ENCODE results near the gene JAGN1.
"Not testable (repeated sequence)": the region's sequence is repeated elsewhere in the genome, so short reads cannot be mapped to it uniquely, and the experiment has no call there.

The JAGN1 gene

GRCh38 chr3:9855594-9855993, 34.8 kb upstream of the JAGN1 start:
- Histone ChIP-seq H3K9ac (ENCODE audit: low read depth, low read length) (no peak overlapping the region), H3K36me3 (ENCODE audit: insufficient read depth, low read depth, low read length) (no peaks in the 10 kb centered on the region), H3K27ac (ENCODE audit: low read length) (no peak overlapping the region), H3K4me1 (ENCODE audit: insufficient read depth, low read length) (no peaks in the 10 kb centered on the region), H3K9me3 (ENCODE audit: insufficient read depth, low read depth, low read length) (no peaks in the 10 kb centered on the region), H3K27me3 (ENCODE audit: insufficient read depth, low read length) (no peaks in the 10 kb centered on the region), H3K4me3 (ENCODE audit: low read length) (no peak overlapping the region)

GRCh38 chr3:9859530-9860025, 30.8 kb upstream of the JAGN1 start:
- H3K9me3 ChIP-seq (ENCODE audit: insufficient read depth, low read depth, low read length): no peaks in the 10 kb centered on the region
- peaks cover 4% of the 10 kb centered on the region; the same call in 1 of the 2 replicates for H3K4me1 ChIP-seq (ENCODE audit: insufficient read depth, low read length)
- peaks cover 19% of the 10 kb centered on the region for H3K27me3 ChIP-seq (ENCODE audit: insufficient read depth, low read length)
- no peak overlapping the region for H3K4me3 ChIP-seq (ENCODE audit: low read length)
- H3K27ac ChIP-seq (ENCODE audit: low read length): no peak overlapping the region
- H3K9ac ChIP-seq (ENCODE audit: low read depth, low read length): no peak overlapping the region
- H3K36me3 ChIP-seq (ENCODE audit: insufficient read depth, low read depth, low read length): no peaks in the 10 kb centered on the region

GRCh38 chr3:9861201-9861600, 29.2 kb upstream of the JAGN1 start:
- Histone ChIP-seq H3K9me3 (ENCODE audit: insufficient read depth, low read depth, low read length) (no peaks in the 10 kb centered on the region), H3K9ac (ENCODE audit: low read depth, low read length) (no peak overlapping the region)

DNA sequence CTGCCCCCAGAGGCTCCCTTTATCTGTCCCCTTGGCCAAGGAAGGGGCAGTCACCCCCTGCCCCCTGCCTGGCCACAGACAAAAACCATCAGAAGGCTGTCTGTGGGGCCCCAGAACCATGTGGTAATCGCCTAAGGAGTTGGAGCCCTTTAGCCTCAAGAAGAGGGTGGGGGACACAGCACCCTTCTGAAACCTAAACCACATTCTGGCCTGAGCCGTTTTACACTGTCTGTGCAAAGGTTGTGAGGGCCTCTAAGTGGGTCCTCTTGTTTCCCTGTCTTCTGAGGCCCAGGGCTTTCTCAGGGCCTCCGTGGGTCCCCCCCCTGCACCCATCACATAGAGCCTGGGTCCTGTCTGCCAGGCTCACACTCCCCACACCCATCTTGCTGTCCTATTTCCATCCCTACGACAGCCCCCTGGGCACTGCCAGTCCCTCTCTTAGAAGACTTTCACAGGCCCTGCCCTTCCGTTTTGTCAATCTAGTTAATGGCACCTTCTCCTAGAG, 28.7 kb upstream of the JAGN1 start:
- Histone ChIP-seq H3K27ac (ENCODE audit: low read length) (no peak overlapping the region), H3K4me1 (ENCODE audit: insufficient read depth, low read length) (peaks cover 4% of the 10 kb centered on the region; the same call in 1 of the 2 replicates), H3K9me3 (ENCODE audit: insufficient read depth, low read depth, low read length) (no peaks in the 10 kb centered on the region), H3K4me3 (ENCODE audit: low read length) (no peak overlapping the region; the same call in 1 of the 2 replicates), H3K36me3 (ENCODE audit: insufficient read depth, low read depth, low read length) (no peaks in the 10 kb centered on the region), H3K9ac (ENCODE audit: low read depth, low read length) (no peak overlapping the region), H3K27me3 (ENCODE audit: insufficient read depth, low read length) (peaks cover 19% of the 10 kb centered on the region)

More at GRCh38 chr3:9861201-9861600, 29.2 kb upstream of the JAGN1 start:
- Histone ChIP-seq H3K4me3 (ENCODE audit: low read length) (no peak overlapping the region; the same call in 1 of the 2 replicates), H3K36me3 (ENCODE audit: insufficient read depth, low read depth, low read length) (no peaks in the 10 kb centered on the region), H3K4me1 (ENCODE audit: insufficient read depth, low read length) (peaks cover 4% of the 10 kb centered on the region; the same call in 1 of the 2 replicates), H3K27ac (ENCODE audit: low read length) (no peak overlapping the region), H3K27me3 (ENCODE audit: insufficient read depth, low read length) (peaks cover 19% of the 10 kb centered on the region)

GRCh38 chr3:9862391-9863057, 27.9 kb upstream of the JAGN1 start:
- Histone ChIP-seq H3K27ac (ENCODE audit: low read length) (no peak overlapping the region), H3K27me3 (ENCODE audit: insufficient read depth, low read length) (peaks cover 19% of the 10 kb centered on the region), H3K36me3 (ENCODE audit: insufficient read depth, low read depth, low read length) (no peaks in the 10 kb centered on the region), H3K4me1 (ENCODE audit: insufficient read depth, low read length) (peaks cover 4% of the 10 kb centered on the region; the same call in 1 of the 2 replicates), H3K9me3 (ENCODE audit: insufficient read depth, low read depth, low read length) (no peaks in the 10 kb centered on the region), H3K4me3 (ENCODE audit: low read length) (peak overlapping the region; percentile 61; the same call in 1 of the 2 replicates), H3K9ac (ENCODE audit: low read depth, low read length) (no peak overlapping the region; the same call in 1 of the 2 replicates)

DNA sequence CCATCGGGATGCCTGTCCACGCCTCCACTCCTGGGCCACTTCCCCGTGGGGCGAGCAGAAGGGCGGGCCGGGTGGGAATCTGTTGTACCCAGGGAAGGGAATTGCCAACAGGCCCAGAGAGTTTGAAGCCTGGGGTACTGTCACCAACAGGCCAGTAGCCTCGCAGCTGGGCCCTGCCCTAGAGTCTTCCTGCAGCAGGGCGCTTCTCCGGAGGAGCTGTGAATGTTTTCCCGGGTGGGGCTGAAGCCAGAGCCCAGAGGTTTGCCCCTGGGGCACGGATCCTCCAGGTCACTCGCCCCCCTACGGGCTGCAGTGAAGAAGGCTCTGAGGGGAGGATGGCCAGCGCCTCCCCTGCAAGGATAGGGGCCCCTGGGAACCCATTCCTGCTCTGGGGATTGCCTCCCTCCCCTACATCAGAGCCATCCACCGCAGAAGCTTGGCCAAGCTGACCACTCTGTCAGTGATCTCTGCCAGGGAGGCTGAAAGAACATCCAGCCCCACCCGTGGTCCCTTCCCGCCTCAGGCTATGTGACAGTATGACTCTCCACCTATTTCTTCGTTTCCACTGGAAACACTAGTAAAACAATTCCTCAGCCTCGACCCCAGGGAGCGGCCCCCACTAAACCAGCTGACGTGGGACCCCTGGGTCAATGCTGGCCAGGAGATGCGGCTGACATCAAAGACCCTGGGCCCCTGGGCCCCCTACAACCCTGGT, 27.2 kb upstream of the JAGN1 start:
- Histone ChIP-seq H3K9ac (ENCODE audit: low read depth, low read length) (no peak overlapping the region), H3K4me3 (ENCODE audit: low read length) (peak overlapping the region; percentile 61; the same call in 1 of the 2 replicates), H3K9me3 (ENCODE audit: insufficient read depth, low read depth, low read length) (no peaks in the 10 kb centered on the region), H3K27me3 (ENCODE audit: insufficient read depth, low read length) (peaks cover 19% of the 10 kb centered on the region), H3K27ac (ENCODE audit: low read length) (no peak overlapping the region), H3K4me1 (ENCODE audit: insufficient read depth, low read length) (peaks cover 4% of the 10 kb centered on the region; the same call in 1 of the 2 replicates), H3K36me3 (ENCODE audit: insufficient read depth, low read depth, low read length) (no peaks in the 10 kb centered on the region)

DNA sequence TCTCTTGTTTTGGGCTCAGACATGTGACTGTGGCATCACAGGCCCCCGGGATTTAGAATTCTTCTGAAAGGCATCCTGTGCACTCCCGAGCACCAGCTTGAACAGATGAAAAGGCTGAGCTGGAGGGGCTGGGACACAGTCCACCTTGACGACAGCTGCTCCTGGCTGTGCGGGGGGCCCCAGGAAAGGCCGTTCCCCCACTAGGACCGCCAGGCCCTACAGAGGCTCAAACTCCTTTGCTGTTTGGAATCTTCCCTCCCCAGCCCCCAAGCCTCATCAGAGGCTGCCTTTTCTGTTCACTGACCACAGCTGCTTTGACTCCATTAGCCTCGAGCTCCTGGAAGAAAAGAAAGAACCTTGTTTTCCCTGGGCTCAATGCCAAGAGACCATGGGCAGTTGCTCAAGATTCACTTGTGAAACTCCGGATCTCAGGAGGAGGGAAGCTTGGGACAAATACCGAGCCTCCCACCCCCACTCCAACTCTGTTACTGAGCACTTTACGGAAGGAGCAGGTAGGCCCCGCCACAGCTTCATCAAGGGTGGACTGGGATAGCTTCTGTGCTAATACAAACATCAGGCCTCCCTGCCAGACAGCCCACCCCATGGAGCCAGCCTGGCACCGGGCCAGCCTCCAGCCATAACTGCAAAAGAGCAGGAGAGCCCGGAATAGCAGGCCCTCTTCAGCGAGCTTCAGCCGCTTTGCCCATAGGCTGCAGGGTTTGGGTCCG, 26.0 kb upstream of the JAGN1 start:
- Histone ChIP-seq H3K36me3 (ENCODE audit: insufficient read depth, low read depth, low read length) (no peaks in the 10 kb centered on the region), H3K4me1 (ENCODE audit: insufficient read depth, low read length) (peaks cover 4% of the 10 kb centered on the region; the same call in 1 of the 2 replicates), H3K4me3 (ENCODE audit: low read length) (no peak overlapping the region), H3K27me3 (ENCODE audit: insufficient read depth, low read length) (peaks cover 19% of the 10 kb centered on the region), H3K9ac (ENCODE audit: low read depth, low read length) (no peak overlapping the region), H3K9me3 (ENCODE audit: insufficient read depth, low read depth, low read length) (no peaks in the 10 kb centered on the region), H3K27ac (ENCODE audit: low read length) (no peak overlapping the region)

GRCh38 chr3:9865125-9865637, 25.2 kb upstream of the JAGN1 start:
- not testable (repeated sequence) for H3K27ac ChIP-seq (ENCODE audit: low read length); H3K4me3 ChIP-seq (ENCODE audit: low read length); H3K4me1 ChIP-seq (ENCODE audit: insufficient read depth, low read length); H3K9ac ChIP-seq (ENCODE audit: low read depth, low read length); H3K36me3 ChIP-seq (ENCODE audit: insufficient read depth, low read depth, low read length); H3K9me3 ChIP-seq (ENCODE audit: insufficient read depth, low read depth, low read length)
- H3K27me3 ChIP-seq (ENCODE audit: insufficient read depth, low read length): peaks cover 19% of the 10 kb centered on the region

GRCh38 chr3:9866639-9867038, 23.8 kb upstream of the JAGN1 start:
- no peak overlapping the region for H3K9ac ChIP-seq (ENCODE audit: low read depth, low read length)
- no peaks in the 10 kb centered on the region; the same call in 1 of the 2 replicates for H3K4me1 ChIP-seq (ENCODE audit: insufficient read depth, low read length)
- H3K36me3 ChIP-seq (ENCODE audit: insufficient read depth, low read depth, low read length): no peaks in the 10 kb centered on the region
- no peak overlapping the region for H3K27ac ChIP-seq (ENCODE audit: low read length)
- H3K9me3 ChIP-seq (ENCODE audit: insufficient read depth, low read depth, low read length): no peaks in the 10 kb centered on the region
- no peak overlapping the region for H3K4me3 ChIP-seq (ENCODE audit: low read length)
- H3K27me3 ChIP-seq (ENCODE audit: insufficient read depth, low read length): peaks cover 16% of the 10 kb centered on the region

GRCh38 chr3:9867106-9867505, 23.3 kb upstream of the JAGN1 start:
- Histone ChIP-seq H3K27ac (ENCODE audit: low read length) (no peak overlapping the region), H3K4me1 (ENCODE audit: insufficient read depth, low read length) (no peaks in the 10 kb centered on the region), H3K9ac (ENCODE audit: low read depth, low read length) (no peak overlapping the region), H3K36me3 (ENCODE audit: insufficient read depth, low read depth, low read length) (no peaks in the 10 kb centered on the region), H3K9me3 (ENCODE audit: insufficient read depth, low read depth, low read length) (no peaks in the 10 kb centered on the region), H3K27me3 (ENCODE audit: insufficient read depth, low read length) (peaks cover 11% of the 10 kb centered on the region), H3K4me3 (ENCODE audit: low read length) (no peak overlapping the region)

DNA sequence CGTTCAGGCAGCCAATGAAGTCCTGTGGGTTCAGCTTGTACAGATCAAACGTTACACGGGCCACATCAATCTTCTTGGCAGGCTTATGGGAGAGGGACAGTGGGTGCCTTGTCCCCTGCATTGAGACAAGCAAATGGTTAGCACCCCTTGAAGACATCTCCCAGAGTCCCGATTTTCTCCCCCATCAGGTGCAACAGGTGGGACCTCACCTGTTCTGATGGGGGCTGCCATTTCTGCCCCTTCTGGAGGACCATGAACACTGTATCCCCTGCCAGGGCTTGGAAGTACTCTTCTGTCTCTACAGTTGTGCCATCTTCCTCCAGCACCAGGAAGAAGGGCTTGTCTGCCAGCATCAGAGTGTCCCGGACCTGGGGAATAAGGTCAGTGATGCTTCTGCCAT, 20.5 kb upstream of the JAGN1 start:
- Histone ChIP-seq H3K27me3 (ENCODE audit: insufficient read depth, low read length) (no peaks in the 10 kb centered on the region), H3K36me3 (ENCODE audit: insufficient read depth, low read depth, low read length) (no peaks in the 10 kb centered on the region), H3K4me1 (ENCODE audit: insufficient read depth, low read length) (no peaks in the 10 kb centered on the region), H3K9ac (ENCODE audit: low read depth, low read length) (no peak overlapping the region), H3K9me3 (ENCODE audit: insufficient read depth, low read depth, low read length) (no peaks in the 10 kb centered on the region), H3K4me3 (ENCODE audit: low read length) (no peak overlapping the region), H3K27ac (ENCODE audit: low read length) (no peak overlapping the region)
